ENCODE results near the gene SAG. TPM values are rescaled to one million over a fixed set of nuclear protein-coding genes. Genes with fewer than 3 reads are reported as not detected.

The SAG gene
- total and polyA plus RNA-seq, 9 of the 15 experiments (the other 6 are each of a cell fraction or from before 2014, with no cell fraction given) = 0.04 to 0.64 (median 0.31) TPM; not detected in 5

DNA sequence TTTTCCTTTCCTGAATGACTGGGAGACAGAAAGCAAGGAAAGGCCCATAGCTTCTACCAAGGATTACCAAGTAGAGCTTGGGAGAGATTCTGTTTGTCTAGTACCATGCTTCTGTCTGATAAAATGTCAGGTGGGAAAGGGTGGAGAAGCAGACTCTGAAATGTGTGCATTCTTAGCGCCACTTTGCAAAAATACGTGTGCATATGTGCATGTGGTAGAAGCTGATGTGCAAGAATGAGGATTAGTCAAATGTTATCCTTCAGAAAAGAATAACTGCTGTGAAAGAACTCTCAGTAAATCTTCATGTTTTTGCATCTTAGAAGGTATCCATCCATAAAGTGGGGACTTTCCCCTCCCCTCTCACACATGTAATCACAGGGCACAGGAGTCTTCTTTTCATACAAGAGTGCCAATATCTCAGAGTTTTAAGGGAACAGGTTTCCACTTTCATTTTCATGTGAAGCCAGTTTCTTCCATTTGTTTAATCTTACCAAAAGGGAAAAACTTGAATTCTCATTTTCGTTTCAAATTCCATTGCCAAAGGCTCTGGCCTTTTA, 31.3 kb downstream of the SAG start:
- WGBS (ENCODE audit: insufficient coverage, low coverage, missing lambda C conversion rate) = 22% methylated on average over 3 of the region's 3 CpGs
- no peak for TF ChIP-seq RFX1 (IDR thresholded peaks at IDR 0.05)
- TF ChIP-seq, protein P1, sequence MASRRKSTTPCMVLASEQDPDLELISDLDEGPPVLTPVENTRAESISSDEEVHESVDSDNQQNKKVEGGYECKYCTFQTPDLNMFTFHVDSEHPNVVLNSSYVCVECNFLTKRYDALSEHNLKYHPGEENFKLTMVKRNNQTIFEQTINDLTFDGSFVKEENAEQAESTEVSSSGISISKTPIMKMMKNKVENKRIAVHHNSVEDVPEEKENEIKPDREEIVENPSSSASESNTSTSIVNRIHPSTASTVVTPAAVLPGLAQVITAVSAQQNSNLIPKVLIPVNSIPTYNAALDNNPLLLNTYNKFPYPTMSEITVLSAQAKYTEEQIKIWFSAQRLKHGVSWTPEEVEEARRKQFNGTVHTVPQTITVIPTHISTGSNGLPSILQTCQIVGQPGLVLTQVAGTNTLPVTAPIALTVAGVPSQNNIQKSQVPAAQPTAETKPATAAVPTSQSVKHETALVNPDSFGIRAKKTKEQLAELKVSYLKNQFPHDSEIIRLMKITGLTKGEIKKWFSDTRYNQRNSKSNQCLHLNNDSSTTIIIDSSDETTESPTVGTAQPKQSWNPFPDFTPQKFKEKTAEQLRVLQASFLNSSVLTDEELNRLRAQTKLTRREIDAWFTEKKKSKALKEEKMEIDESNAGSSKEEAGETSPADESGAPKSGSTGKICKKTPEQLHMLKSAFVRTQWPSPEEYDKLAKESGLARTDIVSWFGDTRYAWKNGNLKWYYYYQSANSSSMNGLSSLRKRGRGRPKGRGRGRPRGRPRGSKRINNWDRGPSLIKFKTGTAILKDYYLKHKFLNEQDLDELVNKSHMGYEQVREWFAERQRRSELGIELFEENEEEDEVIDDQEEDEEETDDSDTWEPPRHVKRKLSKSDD (conservative IDR thresholded peaks at IDR 0.05; ENCODE audit: low read length) = no peak
- TF ChIP-seq ZNF311 (CRISPR knock-in tag; IDR thresholded peaks at IDR 0.05) = no peak
- no peak for TF ChIP-seq CCAR2 (IDR thresholded peaks at IDR 0.05; ENCODE audit: low read depth, low read length)
- no peak for TF ChIP-seq NFIC (IDR thresholded peaks at IDR 0.05)
- no peak for TF ChIP-seq NR4A1 (CRISPR knock-in tag; IDR thresholded peaks at IDR 0.05)
- TF ChIP-seq NR4A1 (tag; IDR thresholded peaks at IDR 0.05) = no peak
- TF ChIP-seq ZNF79 (CRISPR knock-in tag; IDR thresholded peaks at IDR 0.05; ENCODE audit: low read depth) = no peak
- TF ChIP-seq, protein P2, sequence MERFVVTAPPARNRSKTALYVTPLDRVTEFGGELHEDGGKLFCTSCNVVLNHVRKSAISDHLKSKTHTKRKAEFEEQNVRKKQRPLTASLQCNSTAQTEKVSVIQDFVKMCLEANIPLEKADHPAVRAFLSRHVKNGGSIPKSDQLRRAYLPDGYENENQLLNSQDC (CRISPR knock-in tag; IDR thresholded peaks at IDR 0.05) = no peak
- no peak for TF ChIP-seq FOXK2 (conservative IDR thresholded peaks at IDR 0.05 in 1 of 2, IDR thresholded peaks at IDR 0.05 in 1 of 2; ENCODE audit: low read depth in 2 of 2)
- TF ChIP-seq, protein P3, sequence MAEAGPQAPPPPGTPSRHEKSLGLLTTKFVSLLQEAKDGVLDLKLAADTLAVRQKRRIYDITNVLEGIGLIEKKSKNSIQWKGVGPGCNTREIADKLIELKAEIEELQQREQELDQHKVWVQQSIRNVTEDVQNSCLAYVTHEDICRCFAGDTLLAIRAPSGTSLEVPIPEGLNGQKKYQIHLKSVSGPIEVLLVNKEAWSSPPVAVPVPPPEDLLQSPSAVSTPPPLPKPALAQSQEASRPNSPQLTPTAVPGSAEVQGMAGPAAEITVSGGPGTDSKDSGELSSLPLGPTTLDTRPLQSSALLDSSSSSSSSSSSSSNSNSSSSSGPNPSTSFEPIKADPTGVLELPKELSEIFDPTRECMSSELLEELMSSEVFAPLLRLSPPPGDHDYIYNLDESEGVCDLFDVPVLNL (CRISPR knock-in tag; IDR thresholded peaks at IDR 0.05; ENCODE audit: low read depth) = no peak
- TF ChIP-seq KDM1A (IDR thresholded peaks at IDR 0.05) = no peak
- no peak for TF ChIP-seq BRF1 (IDR thresholded peaks at IDR 0.05; ENCODE audit: borderline replicate concordance, extremely low read depth, insufficient read length)
- TF ChIP-seq ZFPM2 (CRISPR knock-in tag; IDR thresholded peaks at IDR 0.05) = no peak
- no peak for TF ChIP-seq TAL1 (IDR thresholded peaks at IDR 0.05)
- Histone ChIP-seq H3K27me3 (ENCODE audit: control insufficient read depth in 2 of 2, insufficient read depth in 2 of 2, low read length in 2 of 2) (0 out of 5 replicates have a peak, but pooled peaks cover 0 to 5% of the 10 kb centered on the region in 2 experiments), H3K4me2 (ENCODE audit: insufficient read depth, low read length) (no peak overlapping the region), H3K36me3 (ENCODE audit: control insufficient read depth, insufficient read depth, low read length) (no peaks in the 10 kb centered on the region), H3K27ac (ENCODE audit: extremely low read depth, low read depth, low read length) (no peak overlapping the region), H3K4me1 (replicated peaks in 1 of 2; ENCODE audit: control insufficient read depth in 2 of 2, insufficient read depth in 2 of 2, low read length in 2 of 2) (peaks cover 0 to 6% of the 10 kb centered on the region in 2 experiments; a peak in 4 of 5 replicates), H3K4me3 (no peak overlapping the region), H3K9ac (ENCODE audit: insufficient read depth in 1 of 2, low read depth in 2 of 2, low read length in 2 of 2) (no peak overlapping the region), H4K20me1 (replicated peaks; ENCODE audit: control insufficient read depth, insufficient read depth, low read length) (no peaks in the 10 kb centered on the region), H2AFZ (ENCODE audit: low read depth, low read length) (no peak overlapping the region), H3K9me1 (ENCODE audit: control insufficient read depth, insufficient read depth, low read length) (no peaks in the 10 kb centered on the region), H3K79me2 (ENCODE audit: control insufficient read depth, insufficient read depth, low read length) (no peaks in the 10 kb centered on the region), H3K9me3 (replicated peaks; ENCODE audit: control insufficient read depth, insufficient read depth, low read depth, low read length) (no peaks in the 10 kb centered on the region; the same call in 1 of the 2 replicates)
- no TSS peak for BruUV-seq (replicated peaks)
- ChIA-PET POLR2A (no interaction called here), CTCF (ENCODE audit: low intra/inter-chr PET ratio) (no interaction called here)
- in situ Hi-C loops (cut with MboI) = no loop called here
- intact Hi-C loops (cut with micrococcal nuclease) = no loop called here
- no peak for FAIRE-seq
- DNase-seq (ENCODE audit: extremely low read depth in 1 of 4, low spot score in 3 of 4) = no peak
- ATAC-seq = no peak
